HepG2 (cell line): ENCODE data around the gene XRCC1. TPM values are rescaled to one million over a fixed set of nuclear protein-coding genes. Genes with fewer than 3 reads are reported as not detected.

Experiments
- AKAP8 ChIP-seq: sonication (generic); formaldehyde crosslinking; IDR thresholded peaks from 2 replicates; pipeline ENCODE4 v1.5.1; 2020; ENCODE audit warnings: mild to moderate bottlenecking, missing genetic modification reagents
- CAMTA2 ChIP-seq: sonication (generic); formaldehyde crosslinking; IDR thresholded peaks from 2 replicates; pipeline ENCODE4 v1.4.0; 2020; ENCODE audit warnings: mild to moderate bottlenecking, missing genetic modification reagents, borderline replicate concordance
- CCDC6 ChIP-seq: sonication (generic); formaldehyde crosslinking; IDR thresholded peaks from 2 replicates; pipeline ENCODE4 v1.8.1; 2022; ENCODE audit warnings: mild to moderate bottlenecking, missing genetic modification reagents, moderate library complexity
- CERS6 ChIP-seq: sonication (generic); formaldehyde crosslinking; IDR thresholded peaks from 2 replicates; pipeline ENCODE4 v1.5.0; 2020; ENCODE audit warnings: missing genetic modification reagents
- CTCF ChIP-seq: sonication (generic); formaldehyde crosslinking; IDR thresholded peaks from 2 replicates; pipeline ENCODE4 v1.5.0; 2020; ENCODE audit warnings: mild to moderate bottlenecking, missing genetic modification reagents, moderate library complexity
- ELF1 ChIP-seq: sonication (generic); formaldehyde crosslinking; IDR thresholded peaks from 2 replicates; pipeline ENCODE4 v1.4.0; 2020; ENCODE audit warnings: missing genetic modification reagents
- HCFC1 ChIP-seq: fragments of 150-350 bp; IDR thresholded peaks from 2 replicates; pipeline ENCODE4 v1.6.1; 2014; ENCODE audit warnings: low read depth, low read length
- JARID2 ChIP-seq: sonication (generic); formaldehyde crosslinking; IDR thresholded peaks from 2 replicates; pipeline ENCODE4 v1.8.1; 2023; ENCODE audit warnings: missing genetic modification reagents, inconsistent platforms; ENCODE audit not compliant: insufficient replicate concordance
- JUNB ChIP-seq: sonication (generic); formaldehyde crosslinking; IDR thresholded peaks from 2 replicates; pipeline ENCODE4 v1.8.0; 2022; ENCODE audit warnings: missing genetic modification reagents, mild to moderate bottlenecking, borderline replicate concordance
- KDM1A ChIP-seq: IDR thresholded peaks from 2 replicates; pipeline ENCODE4 v1.6.1; 2016; ENCODE audit warnings: missing compliant biosample characterization
- KDM5A ChIP-seq: fragments of 200-600 bp; sonication (generic); IDR thresholded peaks from 2 replicates; pipeline ENCODE4 v1.7.0; 2018; ENCODE audit warnings: antibody characterized with exemption, mild to moderate bottlenecking, low read length, borderline replicate concordance
- MEF2D ChIP-seq: sonication (generic); formaldehyde crosslinking; IDR thresholded peaks from 2 replicates; pipeline ENCODE4 v1.5.1; 2020; ENCODE audit warnings: mild to moderate bottlenecking, missing genetic modification reagents
- NFE2L1 ChIP-seq: sonication (generic); formaldehyde crosslinking; IDR thresholded peaks from 2 replicates; pipeline ENCODE4 v1.4.0; 2020; ENCODE audit warnings: missing genetic modification reagents, mild to moderate bottlenecking, borderline replicate concordance
- PPARG ChIP-seq: conservative IDR thresholded peaks from 2 replicates; pipeline ENCODE4 v1.6.1; 2016; ENCODE audit warnings: missing biosample characterization, missing genetic modification reagents
- SMAD9 ChIP-seq: sonication (generic); formaldehyde crosslinking; IDR thresholded peaks from 2 replicates; pipeline ENCODE4 v1.5.1; 2020; ENCODE audit warnings: mild to moderate bottlenecking, missing genetic modification reagents
- STAT6 ChIP-seq: sonication (generic); formaldehyde crosslinking; IDR thresholded peaks from 2 replicates; pipeline ENCODE4 v1.4.0; 2020; ENCODE audit warnings: missing genetic modification reagents, mild to moderate bottlenecking, borderline replicate concordance
- TFDP2 ChIP-seq: sonication (generic); formaldehyde crosslinking; IDR thresholded peaks from 2 replicates; pipeline ENCODE4 v1.4.0; 2020; ENCODE audit warnings: missing genetic modification reagents
- ZNF547 ChIP-seq: sonication (generic); formaldehyde crosslinking; IDR thresholded peaks from 2 replicates; pipeline ENCODE4 v1.5.1; 2020; ENCODE audit warnings: mild to moderate bottlenecking, missing genetic modification reagents
- ZNF7 ChIP-seq: IDR thresholded peaks from 2 replicates; pipeline ENCODE4 v1.6.1; 2016; ENCODE audit warnings: missing biosample characterization, missing genetic modification reagents
- ZNF709 ChIP-seq: sonication (generic); formaldehyde crosslinking; IDR thresholded peaks from 2 replicates; pipeline ENCODE4 v1.5.0; 2020; ENCODE audit warnings: mild to moderate bottlenecking, missing genetic modification reagents
- ZNF772 ChIP-seq: sonication (generic); formaldehyde crosslinking; IDR thresholded peaks from 2 replicates; pipeline ENCODE4 v1.5.0; 2020; ENCODE audit warnings: mild to moderate bottlenecking, missing genetic modification reagents
- ZNF776 ChIP-seq: sonication (generic); formaldehyde crosslinking; IDR thresholded peaks from 2 replicates; pipeline ENCODE4 v1.4.0; 2020; ENCODE audit warnings: mild to moderate bottlenecking, missing genetic modification reagents
- ZNF83 ChIP-seq: sonication (generic); formaldehyde crosslinking; IDR thresholded peaks from 2 replicates; pipeline ENCODE4 v1.4.0; 2020; ENCODE audit warnings: missing genetic modification reagents, mild to moderate bottlenecking, borderline replicate concordance
- ZNF850 ChIP-seq: sonication (generic); formaldehyde crosslinking; conservative IDR thresholded peaks from 2 replicates; pipeline ENCODE4 v1.9.0; 2021; ENCODE audit warnings: mild to moderate bottlenecking, missing genetic modification reagents
- polyA plus RNA-seq, 8 experiments: library from polyadenylated mRNA; depleted of rRNA in 3 of 8; stranded (reverse) in 7 of 8; unstranded in 1 of 8; fragments of >200 nt; fragmentation: Illumina TruSeq in 4 of 8; extraction: Trizol in 4 of 8; gene quantifications; 2 replicates each; pipeline versions ENCODE4 v1.2.1 to v1.2.3, GENCODE V29; 2011 to 2016; ENCODE audit warnings: low read depth in 4 of 8, missing spikeins in 1 of 8, mixed read lengths in 1 of 8; ENCODE audit not compliant: insufficient read depth in 1 of 8
- total RNA-seq, 5 experiments: library from RNA; depleted of rRNA; stranded (reverse); fragments of >200 nt; fragmentation: Illumina TruSeq; extraction: Trizol; gene quantifications; 2 replicates each; pipeline ENCODE4 v1.2.3, GENCODE V29; 2016; ENCODE audit warnings: low read depth in 1 of 5

Gene XRCC1
- total and polyA plus RNA-seq, 2 of the 13 experiments (the other 11 are each of a cell fraction or from before 2014, with no cell fraction given), result 24.7 to 26.3 TPM

- TF ChIP-seq KDM5A (peak; percentile 51; the same call in 1 of the 2 replicates), HCFC1 (no peak; the same call in 1 of the 2 replicates), ZNF83 (CRISPR knock-in tag) (peak; percentile 85; the same call in 1 of the 2 replicates), CERS6 (CRISPR knock-in tag) (no peak; the same call in 1 of the 2 replicates), ZNF776 (CRISPR knock-in tag) (peak; percentile 96; the same call in 1 of the 2 replicates), STAT6 (peak; percentile 36; the same call in 1 of the 2 replicates), NFE2L1 (CRISPR knock-in tag) (peak; percentile 83), ZNF772 (peak; percentile 59), ZNF547 (CRISPR knock-in tag) (peak; percentile 89; the same call in 1 of the 2 replicates), CTCF (CRISPR knock-in tag) (peak; percentile 35; the same call in 1 of the 2 replicates), ZNF7 (no peak), SMAD9 (no peak), MEF2D (CRISPR knock-in tag) (peak; percentile 82), JUNB (CRISPR knock-in tag) (no peak), ZNF709 (CRISPR knock-in tag) (peak; percentile 89; the same call in 1 of the 2 replicates), CAMTA2 (CRISPR knock-in tag) (0 out of 2 replicates have a peak, but pooled peaks have one; percentile 76), KDM1A (CRISPR knock-in tag) (no peak), TFDP2 (CRISPR knock-in tag) (peak; percentile 77), CCDC6 (CRISPR knock-in tag) (peak; percentile 75; the same call in 1 of the 2 replicates), JARID2 (CRISPR knock-in tag) (no peak), ZNF850 (CRISPR knock-in tag) (peak; percentile 83; the same call in 1 of the 2 replicates), AKAP8 (CRISPR knock-in tag) (no peak), PPARG (no peak), ELF1 (CRISPR knock-in tag) (no peak; the same call in 1 of the 2 replicates)
Measured at GRCh38 chr19:43619262-43620060, 44.1 kb upstream of the XRCC1 start, which contains the start of gene ZNF428 (continued).
